GM12864 (cell line): Measurements from ENCODE around the gene TIA1.

Experiments
- DNase-seq: peaks from one replicate; pipeline ENCODE4 v3.0.0-alpha.2; 2011; ENCODE audit warnings: low read depth
- H3K4me3 ChIP-seq: 2 replicates; pipeline ENCODE4 v1.5.1; 2011; ENCODE audit warnings: mild to moderate bottlenecking, low read depth, low read length, control low read depth
- TF ChIP-seq, protein P1 (sequence below): IDR thresholded peaks from 2 replicates; pipeline ENCODE4 v1.5.1; 2011; ENCODE audit warnings: low read depth, mild to moderate bottlenecking, moderate library complexity, low read length, control low read depth, inconsistent platforms; ENCODE audit errors: missing control alignments

TIA1 gene

DNA sequence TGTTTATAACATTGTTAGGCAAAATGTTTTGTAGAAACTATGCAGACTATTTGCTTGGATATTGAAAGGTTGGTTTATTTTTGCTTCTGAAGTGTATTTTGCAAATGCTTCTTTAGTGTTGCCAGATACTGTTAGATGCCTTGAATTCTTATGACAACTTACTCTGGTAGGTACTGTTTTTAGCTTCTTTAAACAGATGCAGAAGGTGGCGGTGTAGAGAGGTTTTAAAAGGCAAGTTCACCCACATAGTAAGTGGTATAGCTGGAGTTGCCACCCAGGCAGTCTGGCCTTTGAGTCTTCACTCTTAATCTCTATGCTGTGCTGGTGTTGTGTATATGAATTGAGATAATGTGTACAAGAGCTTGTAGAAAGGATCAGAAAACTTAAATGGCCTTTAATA, 13.1 kb upstream of the TIA1 start:
- no peak for DNase-seq
- no peak overlapping the region for H3K4me3 ChIP-seq
- TF ChIP-seq, protein P1, sequence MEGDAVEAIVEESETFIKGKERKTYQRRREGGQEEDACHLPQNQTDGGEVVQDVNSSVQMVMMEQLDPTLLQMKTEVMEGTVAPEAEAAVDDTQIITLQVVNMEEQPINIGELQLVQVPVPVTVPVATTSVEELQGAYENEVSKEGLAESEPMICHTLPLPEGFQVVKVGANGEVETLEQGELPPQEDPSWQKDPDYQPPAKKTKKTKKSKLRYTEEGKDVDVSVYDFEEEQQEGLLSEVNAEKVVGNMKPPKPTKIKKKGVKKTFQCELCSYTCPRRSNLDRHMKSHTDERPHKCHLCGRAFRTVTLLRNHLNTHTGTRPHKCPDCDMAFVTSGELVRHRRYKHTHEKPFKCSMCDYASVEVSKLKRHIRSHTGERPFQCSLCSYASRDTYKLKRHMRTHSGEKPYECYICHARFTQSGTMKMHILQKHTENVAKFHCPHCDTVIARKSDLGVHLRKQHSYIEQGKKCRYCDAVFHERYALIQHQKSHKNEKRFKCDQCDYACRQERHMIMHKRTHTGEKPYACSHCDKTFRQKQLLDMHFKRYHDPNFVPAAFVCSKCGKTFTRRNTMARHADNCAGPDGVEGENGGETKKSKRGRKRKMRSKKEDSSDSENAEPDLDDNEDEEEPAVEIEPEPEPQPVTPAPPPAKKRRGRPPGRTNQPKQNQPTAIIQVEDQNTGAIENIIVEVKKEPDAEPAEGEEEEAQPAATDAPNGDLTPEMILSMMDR: no peak

DNA sequence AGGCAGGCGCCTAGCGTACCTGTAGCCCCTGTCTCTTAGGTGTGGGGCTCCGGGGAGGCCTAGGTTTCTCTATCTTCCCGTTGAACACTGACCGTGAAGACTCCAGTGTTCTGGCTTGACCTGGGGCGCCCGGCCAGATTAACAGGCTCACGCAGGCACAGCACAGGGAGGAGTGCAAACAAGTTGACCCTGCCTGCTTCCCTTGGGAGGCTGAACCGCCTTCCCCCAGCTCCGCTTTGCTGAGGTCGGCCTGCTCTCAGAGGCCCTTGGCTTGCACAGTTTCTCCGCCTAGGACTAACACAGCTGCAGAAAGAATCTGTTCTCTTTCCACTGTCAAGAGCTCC, 10.1 kb upstream of the TIA1 start:
- TF ChIP-seq, protein P1: no peak
- H3K4me3 ChIP-seq: peak overlapping the region; percentile 96
- no peak for DNase-seq

DNA sequence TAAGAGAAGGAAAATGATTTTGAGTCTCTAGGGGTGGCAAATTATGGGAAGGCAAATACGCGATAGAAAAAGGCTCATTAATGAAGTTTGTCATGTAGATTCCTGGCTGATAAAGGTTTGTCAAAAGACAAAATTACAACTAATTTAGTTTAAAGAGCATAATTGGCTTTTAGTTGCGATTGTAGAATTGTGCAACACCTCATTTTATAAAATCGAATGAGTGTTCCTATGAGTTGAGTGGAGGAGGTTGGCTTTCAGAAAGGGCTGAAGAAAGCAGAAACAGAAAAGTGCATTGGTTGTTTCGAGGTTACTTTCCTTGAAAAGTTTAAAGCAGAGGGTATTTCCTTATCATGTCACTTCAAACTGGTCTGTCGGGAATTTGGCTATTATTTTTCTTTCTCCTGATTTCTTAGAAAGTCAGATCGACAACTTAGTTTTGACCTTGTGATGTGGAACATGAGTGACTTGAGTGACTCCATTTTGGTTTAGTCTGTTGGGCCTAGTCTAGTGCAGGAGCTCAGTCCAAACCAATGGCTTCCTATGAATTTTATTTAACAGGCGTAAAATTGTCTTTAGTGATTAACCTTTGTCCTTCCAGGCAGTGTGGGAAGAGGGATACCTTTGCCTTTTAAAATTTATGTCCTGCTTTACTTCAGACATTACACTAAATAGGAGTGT, 7.3 kb upstream of the TIA1 start:
- DNase-seq: no peak
- TF ChIP-seq, protein P1: no peak

DNA sequence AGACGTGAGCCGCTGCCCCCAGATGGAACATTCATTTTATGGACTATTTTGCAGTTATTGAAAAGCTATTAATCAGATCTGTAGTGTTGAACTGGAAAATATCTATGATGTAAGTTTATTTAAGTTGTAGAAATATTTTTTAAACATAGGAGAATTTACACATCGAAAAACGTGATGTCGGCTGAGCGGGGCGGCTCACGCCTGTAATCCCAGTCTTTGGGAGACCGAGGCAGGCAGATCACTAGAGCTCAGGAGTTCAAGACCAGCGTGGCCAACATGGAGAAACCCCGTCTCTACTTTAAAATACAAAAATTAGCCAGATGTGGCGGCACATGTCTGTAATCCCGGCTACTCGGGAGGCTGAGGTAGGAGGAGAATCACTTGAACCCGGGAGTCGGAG, 2.0 kb upstream of the TIA1 start:
- TF ChIP-seq, protein P1: no peak
- no peak for DNase-seq
- no peak overlapping the region for H3K4me3 ChIP-seq

More for the DNA sequence above, 7.3 kb upstream of the TIA1 start:
- no peak overlapping the region for H3K4me3 ChIP-seq

DNA sequence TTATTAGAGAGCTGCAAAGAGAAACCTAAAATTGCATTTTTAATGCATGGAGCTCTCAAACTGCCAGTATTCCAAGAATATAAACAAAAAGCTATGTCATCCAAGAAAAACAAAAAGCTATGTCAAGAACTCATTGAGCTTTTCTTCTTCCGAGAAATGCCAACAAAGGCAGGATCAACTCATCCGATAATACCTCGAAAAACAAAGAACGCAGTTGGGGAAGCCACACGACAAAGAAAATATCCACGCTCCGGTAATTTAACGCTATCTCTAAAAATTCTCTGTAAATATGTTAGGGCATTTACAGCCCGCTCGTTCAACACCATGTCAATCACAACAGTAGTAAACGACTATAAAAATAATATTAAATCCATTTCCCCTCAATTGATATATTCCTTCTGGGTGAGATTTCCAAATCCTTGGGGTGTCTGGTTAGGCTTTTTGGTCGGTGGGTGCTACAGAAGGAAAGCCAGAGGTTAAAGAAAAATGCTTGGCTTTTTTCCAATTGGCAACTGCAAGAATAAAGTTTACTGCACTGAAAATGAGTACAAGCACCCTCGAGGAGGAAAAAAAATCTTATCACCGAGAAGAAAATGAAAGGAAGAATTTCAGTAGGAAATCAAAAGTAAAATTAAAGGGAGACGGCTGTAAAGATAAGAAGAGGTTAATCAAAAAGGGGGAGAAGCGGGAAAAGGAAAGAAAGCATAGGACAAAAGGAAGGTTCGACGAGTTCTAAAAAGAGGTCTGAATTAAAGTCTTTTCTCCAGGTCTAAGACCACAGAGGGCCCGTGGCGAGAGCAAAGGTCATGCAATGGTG, 856 bp downstream of the TIA1 start:
- DNase-seq: no peak

DNA sequence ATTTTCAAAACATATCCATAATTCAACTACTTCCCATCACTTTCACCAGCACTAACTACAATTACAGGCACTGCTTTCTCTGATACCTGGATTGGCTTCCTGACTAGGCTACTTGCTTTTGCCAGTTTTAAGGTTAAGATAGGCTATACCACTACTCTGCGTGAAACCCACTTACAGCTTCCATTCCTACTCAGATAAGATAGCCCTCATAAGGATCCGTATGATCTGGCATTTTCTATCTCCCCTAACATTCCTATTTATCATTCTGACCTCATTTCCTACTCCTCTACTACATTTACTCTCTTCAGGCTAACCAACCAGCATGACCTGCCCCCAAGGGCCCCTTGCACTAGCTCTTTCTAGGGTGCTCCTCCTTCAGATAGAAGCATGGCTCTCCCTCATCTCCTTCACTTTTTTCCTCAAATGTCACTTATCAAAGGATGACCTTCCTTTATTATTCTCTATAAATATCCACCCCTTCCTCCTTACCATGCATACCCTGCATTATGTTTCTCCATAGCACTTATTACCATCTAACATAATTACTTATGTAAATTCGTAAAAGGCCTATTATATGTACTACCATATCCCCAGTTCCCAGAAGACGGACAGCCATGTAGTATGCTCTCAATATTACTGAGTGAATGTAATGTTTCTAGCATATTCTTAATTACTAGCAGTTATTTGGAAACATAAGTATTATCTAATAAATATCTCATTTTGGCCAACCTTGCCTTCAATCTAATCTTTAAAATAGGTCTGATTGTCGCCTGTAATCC, 4.4 kb downstream of the TIA1 start:
- TF ChIP-seq, protein P1: no peak
- no peak overlapping the region for H3K4me3 ChIP-seq
- DNase-seq: no peak

More for the DNA sequence above, 856 bp downstream of the TIA1 start:
- TF ChIP-seq, protein P1: no peak
- H3K4me3 ChIP-seq: peak overlapping the region; percentile 93
